Mammary epithelial cell (primary cell): ENCODE measurements around the gene TTLL6.

Experiments
- EZH2 ChIP-seq: IDR thresholded peaks from 2 replicates; pipeline ENCODE4 v1.6.1; 2012; ENCODE audit warnings: low read length, inconsistent platforms, borderline replicate concordance
- TF ChIP-seq, protein P1 (sequence below), 2 donors: IDR thresholded peaks in 1 of 2; conservative IDR thresholded peaks in 1 of 2; 2 replicates each; pipeline ENCODE4 v1.5.1; 2011 to 2012; ENCODE audit warnings: inconsistent platforms in 2 of 2, low read length in 2 of 2, mild to moderate bottlenecking in 2 of 2, control low read depth in 1 of 2, low read depth in 1 of 2; ENCODE audit not compliant: insufficient read depth in 1 of 2; ENCODE audit errors: extremely low read depth in 1 of 2

DNA sequence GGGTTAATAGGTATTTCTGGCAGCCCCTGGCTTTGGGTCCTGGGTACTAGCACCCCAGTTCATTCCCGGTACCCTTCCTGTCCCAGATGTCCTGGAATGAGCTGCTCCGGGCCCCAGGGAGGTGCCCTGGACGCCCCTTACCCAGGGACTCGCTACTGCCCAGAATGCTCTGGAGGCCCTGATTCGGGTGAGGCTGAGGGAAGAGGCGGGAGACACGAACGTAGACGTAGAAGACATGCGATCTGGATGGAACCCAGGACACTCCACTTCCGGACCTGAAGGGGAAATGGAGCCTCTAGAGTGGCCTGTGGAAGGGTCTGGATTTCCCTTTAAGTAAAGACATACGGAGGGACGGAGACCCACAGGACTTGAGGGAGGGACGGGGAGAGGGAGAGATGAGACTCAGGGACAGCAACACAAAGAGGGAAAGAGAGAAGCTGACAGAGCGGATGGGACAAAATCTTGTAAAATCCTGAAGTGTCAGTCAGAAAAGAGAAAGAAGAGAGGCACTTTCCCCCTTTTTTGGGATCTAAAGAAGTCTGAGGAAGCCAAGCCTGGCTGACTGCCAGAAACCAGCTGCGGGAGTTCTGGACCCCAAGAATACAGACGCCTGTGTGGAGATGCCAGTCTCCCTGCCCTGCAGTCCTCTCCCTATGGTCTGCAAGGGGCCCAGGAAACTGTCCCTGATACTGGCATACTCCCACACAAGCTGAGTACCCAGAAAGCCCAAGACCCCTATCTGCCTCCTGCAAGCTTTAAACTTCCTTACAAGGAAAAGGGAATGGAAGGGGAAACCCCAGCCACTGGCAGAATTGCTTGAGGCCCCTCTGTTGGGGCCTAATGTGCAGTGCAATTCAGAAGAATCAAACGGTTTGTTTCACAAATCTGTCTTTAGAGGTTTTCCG lies 87.4 kb downstream of the TTLL6 start:
- TF ChIP-seq, protein P1, sequence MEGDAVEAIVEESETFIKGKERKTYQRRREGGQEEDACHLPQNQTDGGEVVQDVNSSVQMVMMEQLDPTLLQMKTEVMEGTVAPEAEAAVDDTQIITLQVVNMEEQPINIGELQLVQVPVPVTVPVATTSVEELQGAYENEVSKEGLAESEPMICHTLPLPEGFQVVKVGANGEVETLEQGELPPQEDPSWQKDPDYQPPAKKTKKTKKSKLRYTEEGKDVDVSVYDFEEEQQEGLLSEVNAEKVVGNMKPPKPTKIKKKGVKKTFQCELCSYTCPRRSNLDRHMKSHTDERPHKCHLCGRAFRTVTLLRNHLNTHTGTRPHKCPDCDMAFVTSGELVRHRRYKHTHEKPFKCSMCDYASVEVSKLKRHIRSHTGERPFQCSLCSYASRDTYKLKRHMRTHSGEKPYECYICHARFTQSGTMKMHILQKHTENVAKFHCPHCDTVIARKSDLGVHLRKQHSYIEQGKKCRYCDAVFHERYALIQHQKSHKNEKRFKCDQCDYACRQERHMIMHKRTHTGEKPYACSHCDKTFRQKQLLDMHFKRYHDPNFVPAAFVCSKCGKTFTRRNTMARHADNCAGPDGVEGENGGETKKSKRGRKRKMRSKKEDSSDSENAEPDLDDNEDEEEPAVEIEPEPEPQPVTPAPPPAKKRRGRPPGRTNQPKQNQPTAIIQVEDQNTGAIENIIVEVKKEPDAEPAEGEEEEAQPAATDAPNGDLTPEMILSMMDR (conservative IDR thresholded peaks at IDR 0.05 in 1 of 2, IDR thresholded peaks at IDR 0.05 in 1 of 2; ENCODE audit: extremely low read depth in 1 of 2, insufficient read depth in 1 of 2, low read depth in 1 of 2, low read length in 2 of 2) = no peak
- TF ChIP-seq EZH2 = peak; percentile 56
